Brain microvascular endothelial cell (primary cell): ENCODE results near the gene AFAP1L2.

ENCODE experiments used
- DNase-seq: peaks from one replicate; pipeline ENCODE4 v3.0.0-alpha.2; 2020
- H3K27ac ChIP-seq: fragments of 250-450 bp; sonication (Bioruptor Pico); 2 replicates; pipeline ENCODE4 v1.5.1; 2020; ENCODE audit warnings: mild to moderate bottlenecking, moderate library complexity
- H3K27me3 ChIP-seq: fragments of 250-450 bp; sonication (Bioruptor Pico); replicated peaks from 2 replicates; pipeline ENCODE4 v1.5.1; 2020; ENCODE audit warnings: mild to moderate bottlenecking
- H3K36me3 ChIP-seq: fragments of 250-450 bp; sonication (Bioruptor Pico); replicated peaks from 2 replicates; pipeline ENCODE4 v1.5.1; 2020; ENCODE audit warnings: mild to moderate bottlenecking
- H3K4me3 ChIP-seq: 2 replicates; pipeline ENCODE4 v1.5.1; 2011; ENCODE audit warnings: low read depth, mild to moderate bottlenecking, control low read depth, low read length, moderate library complexity
- in situ Hi-C: cut with HindIII; loops from 2 replicates; pipeline ENCODE4 v1.10.0; 2017; ENCODE audit warnings: low sequenced_read_pairs, low pct_ligation_motif_present
- TF ChIP-seq, protein P1 (sequence below): IDR thresholded peaks from 2 replicates; pipeline ENCODE4 v1.5.1; 2011; ENCODE audit warnings: low read depth, mild to moderate bottlenecking, moderate library complexity, low read length, control low read depth, inconsistent platforms; ENCODE audit errors: missing control alignments

The AFAP1L2 gene

DNA sequence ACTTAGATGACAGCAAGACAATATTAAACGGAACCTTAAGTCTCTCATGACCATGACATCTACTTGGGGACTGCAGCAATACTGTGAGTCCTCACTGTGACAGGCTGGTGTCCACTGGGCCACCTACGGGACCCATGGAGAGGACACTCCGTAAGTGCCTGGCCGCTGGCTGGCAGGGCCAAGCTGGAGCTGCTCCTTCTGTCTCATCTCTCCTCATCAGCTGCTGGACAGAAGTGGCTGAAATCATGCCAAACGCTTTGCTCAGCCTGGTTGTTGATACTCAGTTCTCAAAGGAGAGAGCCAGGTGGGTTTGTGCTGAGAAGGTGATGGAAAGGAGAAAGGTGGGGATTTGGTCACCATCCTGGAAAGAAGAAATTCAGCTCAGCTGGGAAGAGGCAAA lies 33.3 kb downstream of the AFAP1L2 start:
- in situ Hi-C loops = no loop called here
- no peak overlapping the region for H3K27ac ChIP-seq
- no peak for DNase-seq
- H3K4me3 ChIP-seq = no peak overlapping the region
- no peaks in the 10 kb centered on the region for H3K36me3 ChIP-seq
- H3K27me3 ChIP-seq = no peaks in the 10 kb centered on the region
- TF ChIP-seq, protein P1, sequence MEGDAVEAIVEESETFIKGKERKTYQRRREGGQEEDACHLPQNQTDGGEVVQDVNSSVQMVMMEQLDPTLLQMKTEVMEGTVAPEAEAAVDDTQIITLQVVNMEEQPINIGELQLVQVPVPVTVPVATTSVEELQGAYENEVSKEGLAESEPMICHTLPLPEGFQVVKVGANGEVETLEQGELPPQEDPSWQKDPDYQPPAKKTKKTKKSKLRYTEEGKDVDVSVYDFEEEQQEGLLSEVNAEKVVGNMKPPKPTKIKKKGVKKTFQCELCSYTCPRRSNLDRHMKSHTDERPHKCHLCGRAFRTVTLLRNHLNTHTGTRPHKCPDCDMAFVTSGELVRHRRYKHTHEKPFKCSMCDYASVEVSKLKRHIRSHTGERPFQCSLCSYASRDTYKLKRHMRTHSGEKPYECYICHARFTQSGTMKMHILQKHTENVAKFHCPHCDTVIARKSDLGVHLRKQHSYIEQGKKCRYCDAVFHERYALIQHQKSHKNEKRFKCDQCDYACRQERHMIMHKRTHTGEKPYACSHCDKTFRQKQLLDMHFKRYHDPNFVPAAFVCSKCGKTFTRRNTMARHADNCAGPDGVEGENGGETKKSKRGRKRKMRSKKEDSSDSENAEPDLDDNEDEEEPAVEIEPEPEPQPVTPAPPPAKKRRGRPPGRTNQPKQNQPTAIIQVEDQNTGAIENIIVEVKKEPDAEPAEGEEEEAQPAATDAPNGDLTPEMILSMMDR = no peak

DNA sequence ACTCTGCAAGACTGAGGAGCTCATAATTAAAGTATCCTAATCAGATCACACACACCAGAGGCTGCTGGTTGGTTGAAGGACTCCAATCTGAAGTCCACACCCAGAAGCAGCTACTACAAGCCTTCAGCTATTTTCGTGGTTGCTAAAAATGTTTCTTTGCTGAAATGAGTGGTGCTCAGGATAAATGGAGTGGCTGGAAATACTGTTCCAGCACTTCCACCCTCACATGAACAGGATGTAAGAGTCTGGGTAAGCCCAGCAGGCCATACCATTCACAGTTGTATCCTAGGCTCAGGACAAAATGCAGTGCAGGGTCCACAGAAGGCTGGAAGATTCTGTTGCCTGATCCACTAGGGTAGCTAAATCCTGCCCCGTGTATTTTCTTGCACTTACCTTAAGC lies 34.1 kb downstream of the AFAP1L2 start:
- in situ Hi-C loops = no loop called here
- DNase-seq = no peak
- no peaks in the 10 kb centered on the region for H3K36me3 ChIP-seq
- no peak overlapping the region for H3K27ac ChIP-seq
- H3K27me3 ChIP-seq = no peaks in the 10 kb centered on the region
- no peak overlapping the region for H3K4me3 ChIP-seq
- TF ChIP-seq, protein P1 = no peak

DNA sequence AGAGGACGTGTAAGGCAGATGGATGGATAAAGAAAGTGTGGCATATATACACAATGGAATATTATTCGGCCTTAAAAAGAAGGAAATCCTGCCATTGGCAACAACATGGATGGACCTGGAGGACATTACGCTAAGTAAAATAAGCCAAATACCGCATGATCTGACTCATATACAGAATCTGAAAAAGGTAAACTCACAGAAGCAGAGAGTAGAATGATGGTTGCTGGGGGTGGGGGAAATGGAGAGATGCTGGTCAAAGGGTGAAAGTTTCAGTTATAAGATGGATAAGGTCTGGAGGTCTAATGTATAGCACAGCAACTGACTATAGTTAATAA lies 36.3 kb downstream of the AFAP1L2 start:
- H3K27me3 ChIP-seq = no peaks in the 10 kb centered on the region
- TF ChIP-seq, protein P1 = no peak
- no peak overlapping the region for H3K4me3 ChIP-seq
- no peak for DNase-seq
- H3K36me3 ChIP-seq = no peaks in the 10 kb centered on the region
- in situ Hi-C loops = no loop called here
- H3K27ac ChIP-seq = no peak overlapping the region

DNA sequence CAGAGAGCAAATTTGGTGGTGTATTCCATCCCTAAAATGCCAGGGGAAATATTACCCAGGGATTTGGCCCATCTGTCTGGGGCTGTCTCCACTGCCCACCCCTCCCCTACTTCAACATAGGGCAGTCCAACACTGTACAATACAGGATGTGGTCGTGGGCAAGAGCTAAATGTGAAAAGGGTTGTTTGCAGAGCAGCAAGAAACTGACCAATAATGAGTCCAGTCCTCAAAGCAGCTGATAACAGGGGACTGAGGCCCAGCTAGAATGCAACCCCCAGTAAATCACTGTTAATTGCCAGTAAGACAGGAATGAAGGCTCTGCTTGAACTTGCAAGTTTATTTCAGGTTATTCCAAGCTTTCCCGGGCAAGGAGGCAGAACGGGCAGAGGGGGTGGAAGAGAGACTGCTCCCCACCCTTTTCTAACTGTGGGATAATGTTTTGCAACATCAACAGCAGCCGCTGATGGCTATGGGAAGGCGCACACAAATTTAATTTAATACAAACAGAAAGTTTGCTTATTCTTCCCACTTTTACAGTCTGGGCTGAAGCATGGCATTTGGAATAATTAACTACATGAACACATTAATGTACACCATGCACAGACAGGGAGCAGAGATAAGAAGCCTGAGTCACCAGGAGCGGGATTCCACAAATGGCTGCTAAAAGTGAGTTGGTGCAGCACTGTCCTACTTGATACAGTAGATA lies 36.8 kb downstream of the AFAP1L2 start:
- Histone ChIP-seq H3K27ac (no peak overlapping the region), H3K27me3 (no peaks in the 10 kb centered on the region), H3K36me3 (no peaks in the 10 kb centered on the region), H3K4me3 (no peak overlapping the region)
- TF ChIP-seq, protein P1 = no peak
- in situ Hi-C loops = no loop called here
- DNase-seq = peak; percentile 72

DNA sequence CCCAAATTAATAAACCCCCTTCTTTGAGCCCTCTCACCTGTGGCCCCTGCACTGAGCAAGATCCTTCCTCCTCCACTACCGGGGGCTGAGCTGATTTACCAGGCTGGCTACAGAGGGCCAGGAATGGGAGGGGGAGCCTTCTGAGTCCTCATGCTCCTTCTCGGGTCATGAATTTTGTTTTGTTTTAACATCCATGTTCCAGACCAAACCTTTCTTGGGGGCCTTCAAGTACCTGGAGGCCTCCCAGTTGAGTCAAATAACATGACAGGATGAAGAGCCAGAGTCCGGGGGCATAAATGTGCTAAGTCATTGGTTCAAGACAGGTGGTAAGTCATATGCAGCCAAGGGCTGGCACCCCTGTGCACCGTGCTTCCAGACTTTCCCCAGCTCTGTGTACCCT lies 39.6 kb downstream of the AFAP1L2 start:
- Histone ChIP-seq H3K27me3 (no peaks in the 10 kb centered on the region), H3K27ac (no peak overlapping the region), H3K4me3 (no peak overlapping the region), H3K36me3 (no peaks in the 10 kb centered on the region)
- DNase-seq = no peak
- in situ Hi-C loops = no loop called here
- TF ChIP-seq, protein P1 = no peak
